Kidney (tissue), 14 donors: ENCODE data around the gene DCLK3. TPM values are rescaled to one million over a fixed set of nuclear protein-coding genes. Genes with fewer than 3 reads are reported as not detected.

ENCODE experiments used
- DNase-seq, 5 donors: peaks; one replicate each; pipeline ENCODE4 v3.0.0-alpha.2; 2013 to 2020
- FAIRE-seq: peaks from 2 replicates; lab custom pipeline; 2012; peaks lifted over from hg19 to GRCh38; lab: Jason Lieb, UNC
- H3K27ac ChIP-seq, 2 donors: one replicate each; pipeline ENCODE4 v1.7.0; 2013; ENCODE audit warnings: low read depth in 2 of 2, low read length in 2 of 2, inconsistent platforms in 1 of 2
- H3K27me3 ChIP-seq: one replicate; pipeline ENCODE4 v1.7.1; 2013; ENCODE audit warnings: low read length, inconsistent platforms; ENCODE audit not compliant: control insufficient read depth, insufficient read depth
- H3K36me3 ChIP-seq, 3 donors: one replicate each; pipeline versions ENCODE4 v1.7.0 to v1.7.1; 2013; ENCODE audit warnings: low read length in 3 of 3, control low read depth in 1 of 3, inconsistent platforms in 1 of 3; ENCODE audit not compliant: insufficient read depth in 3 of 3, control insufficient read depth in 2 of 3
- H3K4me1 ChIP-seq, 3 donors: one replicate each; pipeline versions ENCODE4 v1.7.0 to v1.7.1; 2013; ENCODE audit warnings: low read length in 3 of 3, inconsistent platforms in 1 of 3, low read depth in 1 of 3; ENCODE audit not compliant: control insufficient read depth in 2 of 3, insufficient read depth in 2 of 3
- H3K4me3 ChIP-seq, 3 donors: one replicate each; pipeline versions ENCODE4 v1.7.0 to v1.8.1; 2013; ENCODE audit warnings: low read length in 3 of 3, control low read depth in 1 of 3, inconsistent platforms in 1 of 3
- H3K9ac ChIP-seq, 3 donors: one replicate each; pipeline versions ENCODE4 v1.7.0 to v1.7.1; 2013; ENCODE audit warnings: low read length in 3 of 3, control low read depth in 1 of 3, inconsistent platforms in 1 of 3
- H3K9me3 ChIP-seq, 3 donors: one replicate each; pipeline versions ENCODE4 v1.7.0 to v1.7.1; 2013; ENCODE audit warnings: low read length in 3 of 3, control low read depth in 1 of 3, inconsistent platforms in 1 of 3; ENCODE audit not compliant: control insufficient read depth in 2 of 3, insufficient read depth in 1 of 3
- intact Hi-C: fragments of 100-400 bp; cut with DNase I; formaldehyde crosslinking; loops from one replicate; pipeline ENCODE4 v1.11.1; 2022
- polyA plus RNA-seq: library from polyadenylated mRNA; stranded (reverse); fragments of 350-450 nt; fragmentation: Illumina TruSeq; extraction: RNeasy Lipid Tissue Mini Kit (QIAGEN cat#74804); gene quantifications from one replicate; pipeline ENCODE4 v1.2.3, GENCODE V29; 2014; ENCODE audit warnings: low read depth, low replicate concordance; ENCODE audit not compliant: insufficient read depth
- total RNA-seq: library from RNA; stranded (reverse); fragmentation: NEBNext Ultra II Directional; extraction: Animal tissue kit (Norgen Biotek cat#: 25700); gene quantifications from one replicate; pipeline ENCODE4 v1.2.1, GENCODE V29; 2021
- TF ChIP-seq, protein P1 (sequence below): IDR thresholded peaks from 3 replicates; pipeline ENCODE4 v1.5.1; 2012; ENCODE audit warnings: mild to moderate bottlenecking, moderate library complexity, borderline replicate concordance; ENCODE audit not compliant: insufficient read depth; ENCODE audit errors: extremely low read depth
- donor health status: control.
- donor health status: control.
- donor health status: control.
- donor health status: control.
- donor health status: control.
- donor health status: DM: yes; HTN: yes; CAD: no.
- donor health status: Normal renal cell carcinoma (clear cell type).

Gene DCLK3
- total and polyA plus RNA-seq, 2 donors from 2014 or later = not detected

DNA sequence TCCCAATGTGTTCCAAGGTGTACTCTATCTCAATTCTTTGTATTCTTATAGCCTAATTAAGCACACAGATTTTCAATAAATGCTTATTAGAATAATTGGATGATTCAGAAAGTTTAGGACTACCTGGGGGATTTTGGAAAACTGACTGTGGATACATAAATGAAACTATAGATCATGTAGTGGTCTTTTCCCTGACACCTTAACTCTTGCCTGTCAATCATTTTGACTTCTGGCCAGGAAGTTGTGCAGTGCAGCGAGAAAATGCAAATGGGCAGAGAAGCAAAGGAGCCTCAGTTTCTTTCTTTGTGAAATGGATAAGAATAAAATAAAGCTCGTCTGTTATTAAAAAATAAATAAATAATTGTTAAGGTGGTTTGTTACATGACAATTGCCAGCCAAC is 47.4 kb upstream of the DCLK3 start:
- DNase-seq (no peak), FAIRE-seq (no peak)
- intact Hi-C loops = no loop called here
- no peak overlapping the region for H3K27ac ChIP-seq
- no peak overlapping the region for H3K4me3 ChIP-seq
- peaks cover 0 to 1% (median 0%) of the 10 kb centered on the region in 3 donors for H3K9me3 ChIP-seq
- H3K27me3 ChIP-seq = no peaks in the 10 kb centered on the region
- no peaks in the 10 kb centered on the region for H3K4me1 ChIP-seq
- TF ChIP-seq, protein P1, sequence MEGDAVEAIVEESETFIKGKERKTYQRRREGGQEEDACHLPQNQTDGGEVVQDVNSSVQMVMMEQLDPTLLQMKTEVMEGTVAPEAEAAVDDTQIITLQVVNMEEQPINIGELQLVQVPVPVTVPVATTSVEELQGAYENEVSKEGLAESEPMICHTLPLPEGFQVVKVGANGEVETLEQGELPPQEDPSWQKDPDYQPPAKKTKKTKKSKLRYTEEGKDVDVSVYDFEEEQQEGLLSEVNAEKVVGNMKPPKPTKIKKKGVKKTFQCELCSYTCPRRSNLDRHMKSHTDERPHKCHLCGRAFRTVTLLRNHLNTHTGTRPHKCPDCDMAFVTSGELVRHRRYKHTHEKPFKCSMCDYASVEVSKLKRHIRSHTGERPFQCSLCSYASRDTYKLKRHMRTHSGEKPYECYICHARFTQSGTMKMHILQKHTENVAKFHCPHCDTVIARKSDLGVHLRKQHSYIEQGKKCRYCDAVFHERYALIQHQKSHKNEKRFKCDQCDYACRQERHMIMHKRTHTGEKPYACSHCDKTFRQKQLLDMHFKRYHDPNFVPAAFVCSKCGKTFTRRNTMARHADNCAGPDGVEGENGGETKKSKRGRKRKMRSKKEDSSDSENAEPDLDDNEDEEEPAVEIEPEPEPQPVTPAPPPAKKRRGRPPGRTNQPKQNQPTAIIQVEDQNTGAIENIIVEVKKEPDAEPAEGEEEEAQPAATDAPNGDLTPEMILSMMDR = no peak
- no peaks in the 10 kb centered on the region for H3K36me3 ChIP-seq
- no peak overlapping the region for H3K9ac ChIP-seq

DNA sequence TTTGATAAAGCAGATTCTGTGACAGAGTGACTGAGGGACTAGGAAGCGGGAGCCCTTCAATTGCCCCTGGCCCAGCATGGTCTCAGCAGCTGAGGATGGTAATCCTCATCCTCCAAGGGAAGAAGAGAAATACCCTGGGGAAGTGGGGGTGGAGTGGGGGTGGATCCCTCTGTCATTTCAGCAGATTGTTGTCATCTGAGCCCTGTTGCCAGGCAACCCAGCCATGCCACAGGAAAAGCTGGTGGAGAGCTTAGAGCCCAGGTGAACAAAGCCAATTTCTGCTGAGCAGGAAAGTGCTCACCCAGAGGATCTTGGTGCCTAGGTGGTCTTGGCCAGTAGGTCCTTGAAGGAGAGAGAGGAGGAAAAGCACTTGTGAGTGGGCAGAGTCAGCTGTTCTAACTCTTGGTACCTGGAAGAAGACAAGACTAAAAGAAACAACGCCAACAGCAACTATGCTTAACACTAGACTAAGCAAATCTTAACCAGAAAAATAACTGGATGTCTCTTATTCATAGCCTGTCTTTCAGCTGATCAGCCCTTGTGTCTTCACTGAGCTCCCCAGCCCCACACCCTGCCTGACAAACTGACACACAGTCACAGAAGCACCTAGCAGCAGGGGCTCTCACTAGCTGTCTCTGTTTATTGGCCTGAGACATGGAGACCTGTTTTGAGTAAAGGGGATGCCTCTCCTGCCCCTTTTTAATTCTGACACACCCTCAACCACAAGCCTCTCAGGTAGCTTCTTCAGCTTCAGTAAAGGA is 40.1 kb upstream of the DCLK3 start:
- peak in 4 of 5 donors; percentile 48 to 55 (median 52) for DNase-seq
- Histone ChIP-seq H3K9me3 (peaks cover 0 to 11% (median 5%) of the 10 kb centered on the region in 3 donors), H3K4me1 (no peaks in the 10 kb centered on the region), H3K27ac (no peak overlapping the region), H3K27me3 (no peaks in the 10 kb centered on the region), H3K4me3 (no peak overlapping the region), H3K9ac (no peak overlapping the region), H3K36me3 (no peaks in the 10 kb centered on the region)
- intact Hi-C loops = no loop called here
- no peak for FAIRE-seq
- TF ChIP-seq, protein P1 = no peak

DNA sequence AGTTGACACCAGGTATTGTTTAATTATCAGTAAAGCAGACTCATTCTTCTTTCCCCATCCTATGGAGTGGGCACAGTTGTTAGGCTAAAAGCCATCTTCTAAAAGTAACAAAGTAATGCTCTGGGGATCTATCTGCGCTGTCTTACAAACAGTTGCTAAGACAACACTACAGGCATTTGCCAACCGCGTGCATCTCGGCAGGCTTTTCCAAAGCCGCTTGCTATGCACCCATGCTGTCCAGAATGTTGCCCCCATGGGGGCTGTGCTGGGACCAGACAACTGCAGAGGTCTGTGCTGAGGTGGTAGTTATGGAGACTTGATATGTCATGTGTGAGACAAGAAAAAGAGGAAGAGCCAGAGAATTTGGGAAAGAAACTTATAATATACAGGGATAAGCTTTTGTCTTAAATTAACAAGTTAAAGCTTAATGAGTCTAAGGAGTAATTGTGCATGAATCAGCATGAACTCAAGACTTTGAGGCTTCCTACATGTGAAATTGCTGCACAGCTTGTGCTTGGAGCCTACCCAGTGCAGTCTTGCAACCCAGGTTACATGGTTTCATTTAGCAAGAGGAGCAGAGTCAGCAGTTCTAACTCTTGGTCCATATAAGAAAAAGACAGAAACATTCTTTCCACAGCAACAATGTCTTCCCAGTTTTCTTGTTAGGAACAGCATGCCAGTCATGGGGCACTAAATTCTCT is 38.9 kb upstream of the DCLK3 start:
- Histone ChIP-seq H3K36me3 (no peaks in the 10 kb centered on the region), H3K27me3 (no peaks in the 10 kb centered on the region), H3K9me3 (peaks cover 0 to 11% (median 5%) of the 10 kb centered on the region in 3 donors), H3K9ac (no peak overlapping the region), H3K4me3 (no peak overlapping the region), H3K27ac (no peak overlapping the region), H3K4me1 (no peaks in the 10 kb centered on the region)
- FAIRE-seq = no peak
- DNase-seq = no peak
- intact Hi-C loops = no loop called here
- TF ChIP-seq, protein P1 = no peak
